Breast epithelium (tissue), 4 donors: Measurements from ENCODE around the gene NXN. TPM values are rescaled to one million over a fixed set of nuclear protein-coding genes. Genes with fewer than 3 reads are reported as not detected.

Source experiments
- DNase-seq, 2 donors: peaks; one replicate each; pipeline ENCODE4 v3.0.0-alpha.2; 2019; ENCODE audit warnings: low spot score in 2 of 2
- H3K27ac ChIP-seq, 2 donors: fragments of 200-600 bp; sonication (generic) in 1 of 2; one replicate each; pipeline ENCODE4 v1.5.1; 2016 to 2019; ENCODE audit warnings: mild to moderate bottlenecking in 1 of 2
- H3K27me3 ChIP-seq, 2 donors: fragments of 200-600 bp; sonication (generic) in 1 of 2; one replicate each; pipeline versions ENCODE4 v1.5.1 to v1.6.0; 2017 to 2019; ENCODE audit warnings: control low read depth in 1 of 2, mild to moderate bottlenecking in 1 of 2
- H3K36me3 ChIP-seq: fragments of 200-600 bp; one replicate; pipeline ENCODE4 v1.5.1; 2019
- H3K4me1 ChIP-seq, 2 donors: fragments of 200-600 bp; sonication (generic); one replicate each; pipeline ENCODE4 v1.5.1; 2016 to 2019; ENCODE audit warnings: control low read depth in 1 of 2
- H3K4me3 ChIP-seq, 3 donors: fragments of 200-600 bp; sonication (generic); 1 replicate in 2 of 3; 2 replicates in 1 of 3; pipeline ENCODE4 v1.5.1; 2016 to 2019; ENCODE audit warnings: mild to moderate bottlenecking in 3 of 3, moderate library complexity in 2 of 3
- H3K9me3 ChIP-seq, 2 donors: fragments of 200-600 bp; sonication (generic) in 1 of 2; one replicate each; pipeline ENCODE4 v1.5.1; 2016 to 2019; ENCODE audit warnings: control low read depth in 1 of 2
- CTCF ChIP-seq, 3 donors: fragments of 450-650 bp; IDR thresholded peaks; one replicate each; pipeline ENCODE4 v1.5.1; 2016 to 2017; ENCODE audit warnings: antibody characterized with exemption in 3 of 3, mild to moderate bottlenecking in 3 of 3, moderate library complexity in 3 of 3
- POLR2A ChIP-seq: fragments of 450-650 bp; IDR thresholded peaks from one replicate; pipeline ENCODE4 v1.6.1; 2016; ENCODE audit warnings: antibody characterized with exemption, mild to moderate bottlenecking, moderate library complexity
- POLR2AphosphoS5 ChIP-seq, 3 donors: sonication (generic); formaldehyde crosslinking; IDR thresholded peaks; one replicate each; pipeline ENCODE4 v1.6.1; 2017; ENCODE audit warnings: antibody characterized with exemption in 3 of 3
- intact Hi-C: fragments of 100-400 bp; cut with DNase I; formaldehyde crosslinking; loops from one replicate; pipeline ENCODE4 v1.15.1; 2023; ENCODE audit warnings: low total_unique reads
- total RNA-seq, 3 donors: library from RNA; depleted of rRNA; stranded (reverse); fragments of >200 nt; gene quantifications; one replicate each; pipeline ENCODE4 v1.1.0, GENCODE V29; 2016

The NXN gene
- total RNA-seq, 3 donors from 2014 or later: 9.3 to 14.3 (median 12.8) TPM

- Histone ChIP-seq H3K27me3 (no peaks in the 10 kb centered on the region), H3K4me1 (no peaks in the 10 kb centered on the region), H3K9me3 (no peaks in the 10 kb centered on the region), H3K36me3 (no peaks in the 10 kb centered on the region), H3K4me3 (peak overlapping the region in 2 of 3 donors; percentile 3 to 7), H3K27ac (no peak overlapping the region)
- DNase-seq: no peak
- TF ChIP-seq POLR2AphosphoS5 (IDR thresholded peaks at IDR 0.05): no peak
- TF ChIP-seq CTCF (IDR thresholded peaks at IDR 0.05): no peak
- TF ChIP-seq POLR2A: no peak
- intact Hi-C loops: no loop called here
Observed at GRCh38 chr17:969811-970355, 9.7 kb downstream of the NXN start.

GRCh38 chr17:968812-969730, 10.5 kb downstream of the NXN start:
- no peak overlapping the region for H3K27ac ChIP-seq
- H3K27me3 ChIP-seq: no peaks in the 10 kb centered on the region

GRCh38 chr17:967122-967521, 12.5 kb downstream of the NXN start:
- H3K4me3 ChIP-seq: no peak overlapping the region
- no peak for TF ChIP-seq POLR2A
- no peak for TF ChIP-seq CTCF (IDR thresholded peaks at IDR 0.05)
- H3K9me3 ChIP-seq: no peaks in the 10 kb centered on the region
- DNase-seq: no peak
- no peak overlapping the region for H3K27ac ChIP-seq
- intact Hi-C loops: no loop called here
- H3K27me3 ChIP-seq: no peaks in the 10 kb centered on the region
- no peaks in the 10 kb centered on the region for H3K4me1 ChIP-seq
- H3K36me3 ChIP-seq: no peaks in the 10 kb centered on the region

More at GRCh38 chr17:968812-969730, 10.5 kb downstream of the NXN start:
- intact Hi-C loops: no loop called here
- Histone ChIP-seq H3K36me3 (no peaks in the 10 kb centered on the region), H3K9me3 (no peaks in the 10 kb centered on the region), H3K4me3 (peak overlapping the region in 1 of 3 donors; percentile 3), H3K4me1 (no peaks in the 10 kb centered on the region)
- no peak for DNase-seq
- TF ChIP-seq POLR2A: no peak
- TF ChIP-seq POLR2AphosphoS5 (IDR thresholded peaks at IDR 0.05): no peak
- no peak for TF ChIP-seq CTCF (IDR thresholded peaks at IDR 0.05)

- Histone ChIP-seq H3K4me1 (no peaks in the 10 kb centered on the region), H3K27me3 (no peaks in the 10 kb centered on the region), H3K27ac (no peak overlapping the region), H3K36me3 (no peaks in the 10 kb centered on the region), H3K4me3 (no peak overlapping the region), H3K9me3 (no peaks in the 10 kb centered on the region)
- TF ChIP-seq CTCF (IDR thresholded peaks at IDR 0.05): no peak
- no peak for TF ChIP-seq POLR2AphosphoS5 (IDR thresholded peaks at IDR 0.05)
- no peak for TF ChIP-seq POLR2A
- no peak for DNase-seq
- intact Hi-C loops: no loop called here
Observed at GRCh38 chr17:965311-965989, 14.1 kb downstream of the NXN start.

- no peaks in the 10 kb centered on the region for H3K4me1 ChIP-seq
- no peaks in the 10 kb centered on the region for H3K9me3 ChIP-seq
- H3K36me3 ChIP-seq: no peaks in the 10 kb centered on the region
- no peak overlapping the region for H3K4me3 ChIP-seq
- no peak overlapping the region for H3K27ac ChIP-seq
- TF ChIP-seq POLR2A (no peak), POLR2AphosphoS5 (IDR thresholded peaks at IDR 0.05) (no peak), CTCF (IDR thresholded peaks at IDR 0.05) (no peak)
- intact Hi-C loops: no loop called here
- H3K27me3 ChIP-seq: no peaks in the 10 kb centered on the region
- DNase-seq: no peak
Observed at GRCh38 chr17:964876-965275, 14.7 kb downstream of the NXN start.
